Neural cell (in vitro differentiated cells): Measurements from ENCODE around the gene ABHD17B. TPM values are rescaled to one million over a fixed set of nuclear protein-coding genes. Genes with fewer than 3 reads are reported as not detected.

ENCODE experiments used
- H2AFZ ChIP-seq: fragments of 200-600, 300-800 bp; sonication (generic), shearing (Covaris generic); 2 replicates; pipeline ENCODE4 v1.6.0; 2014; ENCODE audit warnings: low read depth, mild to moderate bottlenecking, antibody characterized with exemption, low read length, moderate library complexity
- H3F3A ChIP-seq: fragments of 200-600 bp; shearing (Covaris generic); 2 replicates; pipeline ENCODE4 v1.6.1; 2016; ENCODE audit warnings: mild to moderate bottlenecking, moderate library complexity, mixed read lengths, antibody characterized with exemption, low read length; ENCODE audit not compliant: insufficient read depth, poor library complexity, severe bottlenecking
- H3K27ac ChIP-seq: fragments of 200-600, 300-800 bp; sonication (generic), shearing (Covaris generic); 2 replicates; pipeline ENCODE4 v1.5.1; 2014; ENCODE audit warnings: mild to moderate bottlenecking, low read length, moderate library complexity
- H3K27me3 ChIP-seq: fragments of 300-800, 200-600 bp; sonication (generic), shearing (Covaris generic); 2 replicates; pipeline ENCODE4 v1.6.0; 2014; ENCODE audit warnings: mild to moderate bottlenecking, low read depth, low read length, moderate library complexity; ENCODE audit not compliant: insufficient read depth
- H3K36me3 ChIP-seq: fragments of 300-800, 200-600 bp; sonication (generic), shearing (Covaris generic); 2 replicates; pipeline ENCODE4 v1.5.1; 2014; ENCODE audit warnings: mild to moderate bottlenecking, antibody characterized with exemption, low read length, moderate library complexity; ENCODE audit not compliant: insufficient read depth
- H3K4me2 ChIP-seq: fragments of 300-800, 200-600 bp; sonication (generic), shearing (Covaris generic); 2 replicates; pipeline ENCODE4 v1.6.0; 2014; ENCODE audit warnings: mild to moderate bottlenecking, low read length
- H3K4me3 ChIP-seq: fragments of 300-800, 200-600 bp; sonication (generic), shearing (Covaris generic); 2 replicates; pipeline ENCODE4 v1.5.1; 2014; ENCODE audit warnings: mild to moderate bottlenecking, low read length, moderate library complexity
- H3K79me2 ChIP-seq: fragments of 200-600 bp; shearing (Covaris generic); replicated peaks from 2 replicates; pipeline ENCODE4 v1.6.0; 2014; ENCODE audit warnings: mild to moderate bottlenecking, low read length, moderate library complexity; ENCODE audit not compliant: insufficient read depth
- H3K9ac ChIP-seq: fragments of 300-800, 200-600 bp; sonication (generic), shearing (Covaris generic); 2 replicates; pipeline ENCODE4 v1.6.1; 2016; ENCODE audit warnings: mild to moderate bottlenecking, low read length, mixed read lengths
- H3K9me2 ChIP-seq: fragments of 200-600 bp; shearing (Covaris generic); 2 replicates; pipeline ENCODE4 v1.6.1; 2016; ENCODE audit warnings: mild to moderate bottlenecking, low read length, mixed read lengths; ENCODE audit not compliant: insufficient read depth
- H3K9me3 ChIP-seq: fragments of 200-600, 300-800 bp; sonication (generic), shearing (Covaris generic); 2 replicates; pipeline ENCODE4 v1.6.1; 2016; ENCODE audit warnings: mild to moderate bottlenecking, mixed run types, low read length, moderate library complexity, mixed read lengths
- H4K20me1 ChIP-seq: fragments of 200-600 bp; shearing (Covaris generic); 2 replicates; pipeline ENCODE4 v1.6.1; 2016; ENCODE audit warnings: mild to moderate bottlenecking, mixed run types; ENCODE audit not compliant: insufficient read depth
- EP300 ChIP-seq: fragments of 450-650 bp; conservative IDR thresholded peaks from 2 replicates; pipeline ENCODE4 v1.6.1; 2014; ENCODE audit warnings: antibody characterized with exemption, mild to moderate bottlenecking, moderate library complexity; ENCODE audit not compliant: poor library complexity, severe bottlenecking
- EZH2 ChIP-seq: fragments of 200-600, 300-800 bp; shearing (Covaris generic), sonication (generic); IDR thresholded peaks from 2 replicates; pipeline ENCODE4 v1.6.1; 2014; ENCODE audit warnings: antibody characterized with exemption, low read length, borderline replicate concordance, mild to moderate bottlenecking; ENCODE audit not compliant: insufficient read depth, poor library complexity, severe bottlenecking
- MXI1 ChIP-seq: fragments of 450-650 bp; conservative IDR thresholded peaks from 2 replicates; pipeline ENCODE4 v1.6.1; 2014; ENCODE audit warnings: antibody characterized with exemption, mild to moderate bottlenecking; ENCODE audit not compliant: poor library complexity, severe bottlenecking
- POLR2AphosphoS5 ChIP-seq: IDR thresholded peaks from 2 replicates; pipeline ENCODE4 v1.6.1; 2012
- RAD21 ChIP-seq: fragments of 450-650 bp; conservative IDR thresholded peaks from 2 replicates; pipeline ENCODE4 v1.6.1; 2014; ENCODE audit warnings: antibody characterized with exemption, mild to moderate bottlenecking, moderate library complexity
- SMC3 ChIP-seq: fragments of 450-650 bp; conservative IDR thresholded peaks from 2 replicates; pipeline ENCODE4 v1.6.1; 2014; ENCODE audit warnings: antibody characterized with exemption, mild to moderate bottlenecking, moderate library complexity; ENCODE audit not compliant: poor library complexity
- TAF1 ChIP-seq: IDR thresholded peaks from 2 replicates; pipeline ENCODE4 v1.6.1; 2012; ENCODE audit warnings: low read depth
- polyA plus RNA-seq: library from polyadenylated mRNA; depleted of rRNA; stranded (reverse); fragments of >200 nt; gene quantifications from 2 replicates; pipeline ENCODE4 v1.2.3, GENCODE V29; 2014
- TF ChIP-seq, protein P1 (sequence below): IDR thresholded peaks from 2 replicates; pipeline ENCODE4 v1.6.1; 2012; ENCODE audit warnings: borderline replicate concordance
- TF ChIP-seq, protein P2 (sequence below): fragments of 450-650 bp; IDR thresholded peaks from 2 replicates; pipeline ENCODE4 v1.5.1; 2014; ENCODE audit warnings: antibody characterized with exemption, mild to moderate bottlenecking, moderate library complexity; ENCODE audit not compliant: poor library complexity, severe bottlenecking

Gene ABHD17B
- polyA plus RNA-seq, 1 donor from 2014 or later = 53.0 TPM

DNA sequence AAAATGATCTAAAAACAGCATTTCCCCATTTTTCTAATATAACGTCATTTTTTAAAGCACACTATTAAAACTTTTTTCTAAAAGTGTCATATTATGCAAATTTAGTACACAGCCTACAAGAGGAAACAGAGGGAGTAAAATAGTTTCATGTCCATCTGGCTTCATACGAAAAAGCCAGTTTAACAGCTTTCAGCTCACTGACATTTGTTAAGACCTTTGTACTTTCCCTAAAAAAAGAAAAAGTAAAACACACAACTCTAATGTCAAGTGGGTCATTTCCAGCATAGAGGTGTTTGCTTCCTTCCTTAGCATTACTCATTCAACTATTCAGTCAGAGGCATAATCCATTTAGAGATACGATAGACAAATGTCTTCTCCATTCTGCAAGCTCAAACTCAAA is 49.4 kb downstream of the ABHD17B start:
- peaks cover 3% of the 10 kb centered on the region for H3K36me3 ChIP-seq
- H2AFZ ChIP-seq = no peak overlapping the region
- no peak for TF ChIP-seq RAD21
- TF ChIP-seq MXI1 = no peak
- TF ChIP-seq POLR2AphosphoS5 = no peak
- TF ChIP-seq, protein P1, sequence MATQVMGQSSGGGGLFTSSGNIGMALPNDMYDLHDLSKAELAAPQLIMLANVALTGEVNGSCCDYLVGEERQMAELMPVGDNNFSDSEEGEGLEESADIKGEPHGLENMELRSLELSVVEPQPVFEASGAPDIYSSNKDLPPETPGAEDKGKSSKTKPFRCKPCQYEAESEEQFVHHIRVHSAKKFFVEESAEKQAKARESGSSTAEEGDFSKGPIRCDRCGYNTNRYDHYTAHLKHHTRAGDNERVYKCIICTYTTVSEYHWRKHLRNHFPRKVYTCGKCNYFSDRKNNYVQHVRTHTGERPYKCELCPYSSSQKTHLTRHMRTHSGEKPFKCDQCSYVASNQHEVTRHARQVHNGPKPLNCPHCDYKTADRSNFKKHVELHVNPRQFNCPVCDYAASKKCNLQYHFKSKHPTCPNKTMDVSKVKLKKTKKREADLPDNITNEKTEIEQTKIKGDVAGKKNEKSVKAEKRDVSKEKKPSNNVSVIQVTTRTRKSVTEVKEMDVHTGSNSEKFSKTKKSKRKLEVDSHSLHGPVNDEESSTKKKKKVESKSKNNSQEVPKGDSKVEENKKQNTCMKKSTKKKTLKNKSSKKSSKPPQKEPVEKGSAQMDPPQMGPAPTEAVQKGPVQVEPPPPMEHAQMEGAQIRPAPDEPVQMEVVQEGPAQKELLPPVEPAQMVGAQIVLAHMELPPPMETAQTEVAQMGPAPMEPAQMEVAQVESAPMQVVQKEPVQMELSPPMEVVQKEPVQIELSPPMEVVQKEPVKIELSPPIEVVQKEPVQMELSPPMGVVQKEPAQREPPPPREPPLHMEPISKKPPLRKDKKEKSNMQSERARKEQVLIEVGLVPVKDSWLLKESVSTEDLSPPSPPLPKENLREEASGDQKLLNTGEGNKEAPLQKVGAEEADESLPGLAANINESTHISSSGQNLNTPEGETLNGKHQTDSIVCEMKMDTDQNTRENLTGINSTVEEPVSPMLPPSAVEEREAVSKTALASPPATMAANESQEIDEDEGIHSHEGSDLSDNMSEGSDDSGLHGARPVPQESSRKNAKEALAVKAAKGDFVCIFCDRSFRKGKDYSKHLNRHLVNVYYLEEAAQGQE = no peak
- TF ChIP-seq, protein P2, sequence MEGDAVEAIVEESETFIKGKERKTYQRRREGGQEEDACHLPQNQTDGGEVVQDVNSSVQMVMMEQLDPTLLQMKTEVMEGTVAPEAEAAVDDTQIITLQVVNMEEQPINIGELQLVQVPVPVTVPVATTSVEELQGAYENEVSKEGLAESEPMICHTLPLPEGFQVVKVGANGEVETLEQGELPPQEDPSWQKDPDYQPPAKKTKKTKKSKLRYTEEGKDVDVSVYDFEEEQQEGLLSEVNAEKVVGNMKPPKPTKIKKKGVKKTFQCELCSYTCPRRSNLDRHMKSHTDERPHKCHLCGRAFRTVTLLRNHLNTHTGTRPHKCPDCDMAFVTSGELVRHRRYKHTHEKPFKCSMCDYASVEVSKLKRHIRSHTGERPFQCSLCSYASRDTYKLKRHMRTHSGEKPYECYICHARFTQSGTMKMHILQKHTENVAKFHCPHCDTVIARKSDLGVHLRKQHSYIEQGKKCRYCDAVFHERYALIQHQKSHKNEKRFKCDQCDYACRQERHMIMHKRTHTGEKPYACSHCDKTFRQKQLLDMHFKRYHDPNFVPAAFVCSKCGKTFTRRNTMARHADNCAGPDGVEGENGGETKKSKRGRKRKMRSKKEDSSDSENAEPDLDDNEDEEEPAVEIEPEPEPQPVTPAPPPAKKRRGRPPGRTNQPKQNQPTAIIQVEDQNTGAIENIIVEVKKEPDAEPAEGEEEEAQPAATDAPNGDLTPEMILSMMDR = no peak
- TF ChIP-seq TAF1 = no peak
- no peak for TF ChIP-seq SMC3
- TF ChIP-seq EP300 = no peak
- no peak for TF ChIP-seq EZH2
- H3K9me2 ChIP-seq = no peaks in the 10 kb centered on the region
- no peak overlapping the region for H3K4me3 ChIP-seq
- H3F3A ChIP-seq = no peaks in the 10 kb centered on the region
- H3K27me3 ChIP-seq = no peaks in the 10 kb centered on the region
- no peaks in the 10 kb centered on the region for H3K79me2 ChIP-seq
- no peak overlapping the region for H3K4me2 ChIP-seq
- no peak overlapping the region for H3K9ac ChIP-seq
- H3K9me3 ChIP-seq = no peaks in the 10 kb centered on the region
- no peaks in the 10 kb centered on the region for H4K20me1 ChIP-seq
- H3K27ac ChIP-seq = no peak overlapping the region

DNA sequence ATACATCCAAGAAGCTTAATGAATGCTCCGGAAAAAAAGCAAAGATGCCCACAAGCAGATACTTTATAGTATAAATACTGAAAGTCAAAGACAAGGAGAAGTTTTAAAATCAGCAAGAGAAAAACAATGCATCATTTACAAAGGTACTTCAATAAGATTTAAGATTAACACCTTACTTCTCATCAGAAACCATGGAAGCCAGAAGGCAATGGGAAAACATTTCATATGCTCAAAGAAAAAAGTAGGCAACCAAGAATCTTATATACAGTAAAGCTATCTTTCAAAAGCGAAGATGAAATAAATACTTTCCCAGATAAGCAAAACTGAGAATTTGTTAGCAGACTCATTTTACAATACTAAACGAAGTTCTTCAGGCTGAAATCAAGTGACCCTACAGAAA is 51.1 kb downstream of the ABHD17B start:
- H3K79me2 ChIP-seq = no peaks in the 10 kb centered on the region
- H3K4me2 ChIP-seq = no peak overlapping the region
- no peak overlapping the region for H2AFZ ChIP-seq
- H3F3A ChIP-seq = no peaks in the 10 kb centered on the region
- H3K4me3 ChIP-seq = no peak overlapping the region
- no peaks in the 10 kb centered on the region for H3K27me3 ChIP-seq
- H3K27ac ChIP-seq = no peak overlapping the region
- H3K9me2 ChIP-seq = no peaks in the 10 kb centered on the region
- no peak overlapping the region for H3K9ac ChIP-seq
- no peaks in the 10 kb centered on the region for H3K9me3 ChIP-seq
- H4K20me1 ChIP-seq = no peaks in the 10 kb centered on the region
- no peak for TF ChIP-seq EZH2
- TF ChIP-seq RAD21 = no peak
- no peak for TF ChIP-seq SMC3
- TF ChIP-seq MXI1 = no peak
- TF ChIP-seq POLR2AphosphoS5 = no peak
- TF ChIP-seq TAF1 = no peak
- TF ChIP-seq EP300 = no peak
- TF ChIP-seq, protein P1 = no peak
- TF ChIP-seq, protein P2 = no peak
- peaks cover 3% of the 10 kb centered on the region for H3K36me3 ChIP-seq
